HUES6 (cell line): ENCODE data around the gene ANGPTL1.

Experiments used
- H3K27ac ChIP-seq: 2 replicates; pipeline ENCODE4 v1.7.0; 2013; ENCODE audit warnings: low read depth, mild to moderate bottlenecking, low read length, inconsistent platforms
- H3K27me3 ChIP-seq: 2 replicates; pipeline ENCODE4 v1.6.1; 2013; ENCODE audit warnings: low read length; ENCODE audit not compliant: control insufficient read depth, insufficient read depth
- H3K36me3 ChIP-seq: 2 replicates; pipeline ENCODE4 v1.6.1; 2013; ENCODE audit warnings: low read length; ENCODE audit not compliant: control insufficient read depth, insufficient read depth
- H3K4me1 ChIP-seq: 2 replicates; pipeline ENCODE4 v1.6.1; 2013; ENCODE audit warnings: low read length; ENCODE audit not compliant: control insufficient read depth, insufficient read depth
- H3K4me3 ChIP-seq: 2 replicates; pipeline ENCODE4 v1.5.1; 2013; ENCODE audit warnings: low read depth, low read length
- H3K9ac ChIP-seq: one replicate; pipeline ENCODE4 v1.6.1; 2013; ENCODE audit warnings: mild to moderate bottlenecking, low read length
- H3K9me3 ChIP-seq: 2 replicates; pipeline ENCODE4 v1.6.1; 2013; ENCODE audit warnings: low read depth, low read length; ENCODE audit not compliant: control insufficient read depth, insufficient read depth

ANGPTL1 gene

DNA sequence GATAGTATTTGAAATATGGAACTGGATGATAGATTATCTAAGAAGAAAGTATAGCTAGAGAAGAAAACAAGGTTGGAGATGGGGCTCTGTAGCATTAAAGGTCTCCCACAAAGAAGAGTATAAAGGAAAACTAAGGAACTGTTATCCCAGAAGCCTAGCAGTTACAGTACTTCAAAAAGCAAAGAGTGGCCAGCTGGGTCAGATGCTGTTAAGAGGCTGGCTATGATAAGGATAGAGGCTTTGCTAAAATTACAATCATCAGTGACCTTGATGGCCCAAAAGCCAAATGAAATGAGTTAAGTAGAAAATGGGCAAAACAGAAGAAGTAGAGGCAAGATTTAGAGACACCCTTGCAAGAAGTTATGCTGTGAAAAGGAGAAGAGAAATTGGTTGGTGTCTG, 25.1 kb upstream of the ANGPTL1 start:
- no peak overlapping the region for H3K27ac ChIP-seq
- H3K4me3 ChIP-seq: no peak overlapping the region
- H3K4me1 ChIP-seq: no peaks in the 10 kb centered on the region
- H3K27me3 ChIP-seq: no peaks in the 10 kb centered on the region
- H3K9ac ChIP-seq: no peak overlapping the region
- peaks cover 13% of the 10 kb centered on the region for H3K36me3 ChIP-seq
- no peaks in the 10 kb centered on the region for H3K9me3 ChIP-seq

DNA sequence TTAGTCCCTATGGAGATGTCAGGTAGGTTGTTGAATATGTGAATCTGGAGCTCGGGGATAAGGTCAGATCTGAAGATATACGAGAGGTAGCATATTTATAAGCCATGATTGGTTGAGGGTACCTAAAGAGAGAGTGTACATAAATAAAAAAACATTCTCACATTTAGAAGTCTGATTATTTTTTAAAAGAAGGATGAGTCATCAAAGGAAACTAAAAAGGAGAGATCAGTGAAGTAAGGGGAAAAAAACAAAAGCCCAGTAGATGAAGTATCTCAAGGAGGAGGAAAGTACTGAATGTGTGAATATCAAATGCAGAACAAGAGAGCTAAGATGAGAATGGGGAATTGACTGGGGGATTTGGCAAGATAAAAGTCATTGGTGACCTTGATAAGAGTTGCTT, 15.7 kb upstream of the ANGPTL1 start:
- Histone ChIP-seq H3K27ac (no peak overlapping the region), H3K4me1 (no peaks in the 10 kb centered on the region), H3K36me3 (peaks cover 14% of the 10 kb centered on the region), H3K9me3 (no peaks in the 10 kb centered on the region), H3K27me3 (no peaks in the 10 kb centered on the region), H3K9ac (no peak overlapping the region), H3K4me3 (no peak overlapping the region)

DNA sequence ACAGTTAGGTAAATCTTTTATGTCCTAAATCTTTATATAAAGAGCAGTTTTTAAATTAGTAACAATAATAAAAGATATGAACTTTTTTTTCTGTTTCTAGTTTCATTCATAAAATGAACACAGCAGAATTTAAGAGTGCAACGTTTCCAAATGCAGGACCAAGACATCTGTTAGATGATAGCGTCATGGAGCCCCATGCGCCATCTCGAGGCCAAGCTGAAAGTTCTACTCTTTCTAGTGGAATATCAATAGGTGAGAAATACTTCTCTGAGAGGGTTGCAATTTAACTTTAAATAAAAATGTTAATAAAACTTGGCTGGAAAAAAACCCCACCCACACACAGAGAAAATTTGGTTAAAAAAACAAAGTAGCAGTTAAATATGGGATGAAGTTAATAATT, 15.0 kb upstream of the ANGPTL1 start:
- H3K4me1 ChIP-seq: no peaks in the 10 kb centered on the region
- H3K9me3 ChIP-seq: no peaks in the 10 kb centered on the region
- no peaks in the 10 kb centered on the region for H3K27me3 ChIP-seq
- peaks cover 14% of the 10 kb centered on the region for H3K36me3 ChIP-seq
- H3K9ac ChIP-seq: no peak overlapping the region
- no peak overlapping the region for H3K4me3 ChIP-seq
- H3K27ac ChIP-seq: no peak overlapping the region

DNA sequence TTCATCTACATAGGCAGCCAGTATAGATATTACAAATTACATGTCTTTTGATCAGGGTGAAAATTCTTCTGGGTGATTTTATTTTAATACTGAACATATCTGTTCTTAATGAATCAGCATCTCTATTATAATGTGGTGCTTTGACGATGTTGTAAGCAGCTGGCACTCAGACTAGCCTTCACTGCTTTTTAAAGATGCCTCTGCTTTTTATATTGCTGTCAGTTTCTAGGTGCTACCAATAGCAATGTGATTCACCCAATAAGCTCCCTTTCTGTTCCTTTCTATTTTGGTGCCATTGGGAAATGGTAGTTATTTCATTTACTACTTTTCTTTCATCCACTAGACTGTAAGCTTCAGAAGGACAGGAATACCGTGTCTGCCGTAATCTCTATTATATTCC, 11.1 kb upstream of the ANGPTL1 start:
- Histone ChIP-seq H3K4me1 (no peaks in the 10 kb centered on the region), H3K4me3 (no peak overlapping the region), H3K27ac (no peak overlapping the region), H3K9ac (no peak overlapping the region), H3K9me3 (no peaks in the 10 kb centered on the region), H3K27me3 (no peaks in the 10 kb centered on the region), H3K36me3 (peaks cover 6% of the 10 kb centered on the region)

DNA sequence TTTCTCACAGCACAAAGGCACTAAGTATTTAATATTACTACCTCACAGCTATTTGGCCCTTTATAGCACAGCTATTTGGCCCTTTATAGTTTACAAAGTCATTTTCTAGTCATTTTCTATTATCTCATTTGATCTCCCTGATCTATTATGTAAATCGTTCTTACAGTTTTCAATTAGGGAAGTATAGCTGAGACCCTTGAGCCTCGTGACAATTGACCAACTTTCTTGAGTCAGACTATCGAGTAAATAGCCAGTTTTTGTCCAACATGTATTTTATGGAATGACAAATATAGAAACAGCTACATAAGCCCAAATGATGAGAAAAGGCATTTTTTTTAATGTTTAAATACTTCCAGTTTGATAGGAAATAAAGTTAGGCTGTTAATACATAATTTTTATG, 7.0 kb upstream of the ANGPTL1 start:
- H3K27me3 ChIP-seq: no peaks in the 10 kb centered on the region
- no peaks in the 10 kb centered on the region for H3K36me3 ChIP-seq
- H3K4me3 ChIP-seq: no peak overlapping the region
- H3K9ac ChIP-seq: no peak overlapping the region
- no peaks in the 10 kb centered on the region for H3K9me3 ChIP-seq
- no peak overlapping the region for H3K27ac ChIP-seq
- H3K4me1 ChIP-seq: no peaks in the 10 kb centered on the region

DNA sequence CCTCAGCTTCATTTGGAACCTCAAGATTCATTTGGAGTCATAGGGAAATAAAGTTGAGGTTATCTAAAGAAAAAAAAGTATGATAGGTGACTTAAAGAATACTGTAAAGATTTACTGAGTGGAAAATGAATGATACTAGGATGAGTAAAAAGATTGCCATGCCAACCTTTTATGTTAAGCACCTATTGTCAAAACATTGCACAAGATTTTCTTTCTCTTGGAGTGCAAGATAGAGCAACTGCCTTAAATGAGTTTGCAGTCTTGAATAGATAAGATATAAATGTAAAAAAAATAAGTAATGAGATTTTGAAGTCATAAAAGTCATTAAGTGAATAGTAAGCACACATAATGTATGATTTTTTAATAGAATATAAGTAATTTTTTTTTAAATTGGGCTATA, 5.1 kb upstream of the ANGPTL1 start:
- H3K27me3 ChIP-seq: no peaks in the 10 kb centered on the region
- H3K36me3 ChIP-seq: no peaks in the 10 kb centered on the region
- H3K4me3 ChIP-seq: no peak overlapping the region
- peaks cover 7% of the 10 kb centered on the region for H3K4me1 ChIP-seq
- no peak overlapping the region for H3K9ac ChIP-seq
- no peak overlapping the region for H3K27ac ChIP-seq
- H3K9me3 ChIP-seq: no peaks in the 10 kb centered on the region

DNA sequence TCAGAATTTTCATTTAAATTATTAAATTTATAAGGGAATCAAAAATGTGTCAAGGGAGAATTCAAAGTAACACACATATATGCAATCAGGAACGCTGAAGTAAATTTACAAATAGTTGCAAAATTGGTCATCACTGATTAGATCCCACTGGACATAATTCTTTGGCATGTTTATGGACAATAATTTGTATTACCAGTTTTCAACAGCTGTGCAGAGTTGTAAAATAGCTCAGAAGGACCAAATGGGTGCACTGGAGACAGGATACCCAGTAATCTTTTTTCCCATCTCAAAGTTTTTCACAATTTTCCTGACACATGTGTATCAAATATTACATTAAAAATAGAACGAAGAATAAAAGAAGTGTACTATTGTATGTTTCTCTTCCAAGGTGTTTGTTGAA, 4.1 kb upstream of the ANGPTL1 start:
- no peak overlapping the region for H3K4me3 ChIP-seq
- no peak overlapping the region for H3K27ac ChIP-seq
- H3K9me3 ChIP-seq: no peaks in the 10 kb centered on the region
- H3K4me1 ChIP-seq: peaks cover 15% of the 10 kb centered on the region
- H3K36me3 ChIP-seq: no peaks in the 10 kb centered on the region
- no peak overlapping the region for H3K9ac ChIP-seq
- no peaks in the 10 kb centered on the region for H3K27me3 ChIP-seq

DNA sequence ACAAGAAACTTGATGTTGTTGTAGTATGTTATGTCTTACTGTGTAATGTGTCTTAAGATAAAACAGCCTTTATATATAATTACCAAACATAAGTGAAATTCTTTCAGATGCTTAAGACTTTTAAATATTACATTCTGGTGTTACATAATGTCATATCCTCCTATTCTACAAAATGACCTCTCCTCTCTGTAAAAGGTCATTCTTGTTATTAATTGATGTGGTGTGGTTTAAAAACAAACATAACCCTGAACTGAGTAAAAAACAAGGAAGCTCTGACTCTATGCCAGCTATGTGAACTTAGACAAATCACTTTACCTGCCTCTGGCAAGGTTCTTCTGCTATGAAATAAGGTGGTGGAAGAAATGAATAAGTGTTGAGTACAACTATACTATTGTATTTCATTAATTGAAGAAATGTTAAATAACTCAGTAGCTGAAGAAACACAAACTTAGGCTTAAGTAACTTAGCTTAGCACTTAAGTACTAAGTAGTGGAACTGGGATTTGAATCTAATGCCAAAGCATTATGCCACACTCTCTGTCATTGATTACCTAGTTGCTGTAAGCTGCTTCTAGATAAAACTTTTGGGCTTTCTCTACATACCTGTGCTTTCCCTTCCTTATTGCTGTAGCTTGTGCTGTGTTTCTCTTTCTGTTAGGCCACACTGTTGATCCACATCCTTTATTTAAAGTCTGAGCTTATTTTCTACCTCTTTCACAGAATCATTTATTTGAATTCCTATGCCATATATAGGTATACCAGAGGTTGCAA, 859 bp upstream of the ANGPTL1 start:
- Histone ChIP-seq H3K9ac (no peak overlapping the region), H3K27ac (no peak overlapping the region), H3K9me3 (no peaks in the 10 kb centered on the region), H3K4me3 (no peak overlapping the region), H3K27me3 (no peaks in the 10 kb centered on the region), H3K4me1 (peaks cover 33% of the 10 kb centered on the region), H3K36me3 (no peaks in the 10 kb centered on the region)

DNA sequence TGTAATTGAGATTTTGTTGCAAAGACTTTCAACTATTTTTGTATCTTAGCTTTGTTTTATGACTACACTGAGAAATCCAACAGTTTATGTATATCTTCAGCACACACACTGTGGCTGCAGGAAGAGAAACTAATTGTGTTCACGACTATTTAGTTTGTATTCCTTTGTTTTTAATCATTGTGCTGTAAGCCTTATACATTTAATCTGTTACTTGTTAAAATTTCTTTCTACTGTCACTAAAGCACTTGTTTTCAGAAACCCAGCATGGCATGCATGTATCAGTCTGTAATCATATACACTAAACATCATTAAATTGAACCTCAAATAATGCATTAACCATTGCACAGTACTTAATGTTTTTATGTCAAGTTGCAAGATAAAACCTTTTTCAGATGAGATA, 656 bp downstream of the ANGPTL1 start:
- Histone ChIP-seq H3K36me3 (peaks cover 2% of the 10 kb centered on the region; the same call in 1 of the 2 replicates), H3K27ac (no peak overlapping the region), H3K27me3 (no peaks in the 10 kb centered on the region), H3K9me3 (no peaks in the 10 kb centered on the region), H3K4me1 (peaks cover 33% of the 10 kb centered on the region), H3K9ac (no peak overlapping the region), H3K4me3 (no peak overlapping the region)

DNA sequence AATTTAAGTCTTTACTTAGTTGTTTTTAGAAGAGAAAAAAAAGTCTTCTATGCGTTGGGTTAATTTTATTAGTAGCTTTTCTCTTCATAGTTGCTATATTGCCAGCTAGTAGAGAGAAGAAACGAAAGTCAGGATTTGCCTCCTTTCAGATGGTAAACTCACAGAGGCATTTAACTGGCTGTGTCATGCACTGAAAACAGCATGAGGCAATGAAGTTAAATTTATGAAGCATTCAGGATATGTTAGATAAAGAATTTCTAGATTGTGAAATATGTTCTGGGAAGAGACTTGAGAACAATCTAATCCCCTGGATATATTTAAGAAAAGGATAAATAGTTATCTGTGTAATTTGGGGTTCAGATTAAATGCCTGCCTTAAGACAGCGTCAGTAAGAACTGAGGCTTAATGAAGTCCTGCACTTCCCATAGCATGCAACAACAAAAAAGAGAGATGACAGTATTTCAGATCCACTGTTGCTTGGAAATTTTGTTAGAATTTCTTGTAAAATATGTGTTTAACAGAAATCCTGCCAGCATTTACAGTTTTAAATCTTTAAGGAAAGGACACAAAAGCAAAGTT, 1.7 kb downstream of the ANGPTL1 start:
- no peak overlapping the region for H3K4me3 ChIP-seq
- peaks cover 33% of the 10 kb centered on the region for H3K4me1 ChIP-seq
- H3K36me3 ChIP-seq: peaks cover 3% of the 10 kb centered on the region; the same call in 1 of the 2 replicates
- H3K9me3 ChIP-seq: no peaks in the 10 kb centered on the region
- no peak overlapping the region for H3K9ac ChIP-seq
- H3K27me3 ChIP-seq: no peaks in the 10 kb centered on the region
- 0 out of 2 replicates have a peak overlapping the region, but pooled peaks have one; percentile 7 for H3K27ac ChIP-seq

DNA sequence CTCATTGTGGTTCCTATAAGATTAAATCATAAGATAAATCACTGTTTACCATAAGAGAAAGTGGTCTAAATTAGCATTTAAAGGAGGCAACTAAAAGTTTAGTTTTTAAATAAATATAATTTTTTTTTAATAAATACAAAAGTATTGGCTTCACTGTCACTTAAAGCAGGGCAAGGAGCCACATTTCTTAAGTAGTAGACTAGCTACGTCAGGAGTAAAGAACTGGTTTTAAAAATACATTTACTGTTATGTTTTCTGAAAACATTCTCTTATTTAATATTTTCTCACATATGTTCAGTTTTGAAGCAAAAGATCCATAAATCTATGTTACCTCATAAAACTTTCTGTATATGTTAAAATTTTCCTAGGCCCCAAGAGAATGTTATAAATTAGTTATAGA, 2.2 kb downstream of the ANGPTL1 start:
- no peaks in the 10 kb centered on the region for H3K27me3 ChIP-seq
- H3K9me3 ChIP-seq: no peaks in the 10 kb centered on the region
- peaks cover 3% of the 10 kb centered on the region; the same call in 1 of the 2 replicates for H3K36me3 ChIP-seq
- peak overlapping the region; percentile 7; the same call in 1 of the 2 replicates for H3K27ac ChIP-seq
- H3K4me3 ChIP-seq: no peak overlapping the region
- peaks cover 33% of the 10 kb centered on the region for H3K4me1 ChIP-seq
- H3K9ac ChIP-seq: no peak overlapping the region
